ENCODE results near the gene RAB37.
A peak's percentile ranks its signal among the peaks of the same experiment; 100 is the strongest.

RAB37 gene

DNA sequence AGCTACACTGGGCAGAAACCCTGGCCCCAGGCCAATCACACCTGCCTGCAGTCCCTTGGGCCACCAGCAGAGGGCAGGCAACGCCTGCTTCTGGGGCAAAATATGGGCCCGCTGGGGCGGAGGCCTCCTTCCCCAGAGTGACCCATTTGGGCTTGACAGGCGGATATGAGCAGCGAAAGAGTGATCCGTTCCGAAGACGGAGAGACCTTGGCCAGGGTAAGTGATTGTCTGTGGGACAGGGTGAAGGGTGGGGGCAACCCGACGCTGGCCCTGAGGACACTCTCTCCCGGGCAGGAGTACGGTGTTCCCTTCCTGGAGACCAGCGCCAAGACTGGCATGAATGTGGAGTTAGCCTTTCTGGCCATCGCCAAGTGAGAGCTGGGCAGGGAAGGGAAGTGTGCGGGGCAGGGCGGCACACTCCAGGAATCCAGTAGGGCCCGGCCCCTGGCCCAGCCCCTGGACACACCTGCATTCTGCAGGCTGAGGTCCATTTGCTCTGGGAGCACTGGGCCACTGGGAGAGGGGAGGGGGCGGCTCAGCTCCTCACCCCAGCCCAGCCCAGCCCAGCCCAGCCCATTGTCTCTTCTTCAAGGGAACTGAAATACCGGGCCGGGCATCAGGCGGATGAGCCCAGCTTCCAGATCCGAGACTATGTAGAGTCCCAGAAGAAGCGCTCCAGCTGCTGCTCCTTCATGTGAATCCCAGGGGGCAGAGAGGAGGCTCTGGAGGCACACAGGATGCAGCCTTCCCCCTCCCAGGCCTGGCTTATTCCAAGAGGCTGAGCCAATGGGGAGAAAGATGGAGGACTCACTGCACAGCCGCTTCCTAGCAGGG, 7.9 kb downstream of the RAB37 start:
- peak overlapping the region in 1 of 2 donors; percentile 43 for H3K27ac ChIP-seq

GRCh38 chr17:74745548-74746177, 8.6 kb downstream of the RAB37 start:
- no peak for DNase-seq (ENCODE audit: low spot score)
- no peak for TF ChIP-seq CTCF (IDR thresholded peaks at IDR 0.05)
- Histone ChIP-seq H3K4me3 (no peak overlapping the region), H3K27ac (no peak overlapping the region)

More for the DNA sequence above, 7.9 kb downstream of the RAB37 start:
- peak; percentile 98 for TF ChIP-seq CTCF (IDR thresholded peaks at IDR 0.05)
- peak overlapping the region; percentile 55 for H3K4me3 ChIP-seq
- peak; percentile 85 for DNase-seq (ENCODE audit: low spot score)

DNA sequence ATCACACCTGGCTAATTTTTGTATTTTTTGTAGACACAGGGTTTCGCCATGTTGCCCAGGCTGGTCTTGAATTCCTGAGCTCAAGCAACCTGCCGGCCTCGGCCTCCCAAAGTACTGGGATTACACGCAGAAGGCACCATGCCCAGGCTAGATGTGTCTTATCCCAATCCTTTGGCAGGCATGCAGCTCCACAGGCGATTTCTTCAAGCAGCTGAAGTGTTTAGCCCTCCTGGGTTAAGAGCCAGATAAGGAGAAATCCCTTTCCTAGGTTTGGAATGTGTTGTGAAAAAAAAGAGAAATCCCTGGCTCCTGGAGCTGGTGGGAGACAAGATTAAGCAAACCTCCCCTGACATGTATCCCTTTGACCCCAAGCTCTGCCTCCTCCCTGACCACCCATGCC, 9.3 kb downstream of the RAB37 start:
- Histone ChIP-seq H3K4me3 (no peak overlapping the region), H3K27ac (peak overlapping the region in 1 of 2 donors; percentile 26)
- TF ChIP-seq CTCF (IDR thresholded peaks at IDR 0.05): no peak
- DNase-seq (ENCODE audit: low spot score): no peak

DNA sequence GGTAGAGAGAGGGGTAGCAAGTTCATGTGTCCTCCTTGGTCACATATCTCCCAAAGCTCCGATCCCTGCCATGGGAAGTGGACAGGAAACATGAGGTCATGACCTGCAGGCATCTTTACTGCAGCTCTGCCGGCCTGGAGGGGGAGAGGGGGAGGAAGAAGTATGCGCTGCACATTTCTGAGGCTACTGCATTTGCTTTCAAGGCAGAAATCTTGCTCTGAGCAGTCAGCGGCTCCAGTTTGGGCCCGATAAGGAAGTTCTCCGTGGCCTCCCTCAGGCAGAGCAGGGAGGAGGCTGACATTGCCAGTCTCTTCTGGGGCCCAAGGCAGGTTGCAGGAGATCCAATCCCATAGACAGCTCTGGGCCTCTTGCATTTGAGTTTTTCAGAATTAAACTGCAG, 9.9 kb downstream of the RAB37 start:
- TF ChIP-seq CTCF (IDR thresholded peaks at IDR 0.05): no peak
- H3K27ac ChIP-seq: peak overlapping the region in 1 of 2 donors; percentile 26
- no peak for DNase-seq (ENCODE audit: low spot score)
- H3K4me3 ChIP-seq: no peak overlapping the region

GRCh38 chr17:74748279-74748528, 11.1 kb downstream of the RAB37 start:
- no peak for TF ChIP-seq CTCF (IDR thresholded peaks at IDR 0.05)
- no peak for DNase-seq (ENCODE audit: low spot score)
- Histone ChIP-seq H3K4me3 (peak overlapping the region; percentile 88), H3K27ac (peak overlapping the region in 1 of 2 donors; percentile 60)

GRCh38 chr17:74748529-74749278, 11.6 kb downstream of the RAB37 start, which contains the start of gene NHERF1:
TSS of gene NHERF1 (plus strand) at chr17:74748628. CDS start at chr17:74748847, 219 bp downstream.
- Histone ChIP-seq H3K27ac (peak within 1 kb of the TSS in 1 of 2 donors; percentile 70), H3K4me3 (peak within 1 kb of the TSS; percentile 88)
- peak; percentile 94 for DNase-seq (ENCODE audit: low spot score)
- TF ChIP-seq CTCF (IDR thresholded peaks at IDR 0.05): no peak

All from coronary artery (tissue), 2 donors.